Measurements from ENCODE around the gene OR52H1. TPM values are rescaled to one million over a fixed set of nuclear protein-coding genes. Genes with fewer than 3 reads are reported as not detected.

OR52H1 gene
- total RNA-seq = 1 to 10 TPM in 2 of 9 donors, under 1 TPM in 2, not detected in 5; 0.22 to 1.6 (median 0.69) TPM
- not detected for polyA plus RNA-seq
- long read RNA-seq, donor 1 = 0 reads
- long read RNA-seq, donor 2 = 0 reads
- long read RNA-seq, donor 3 = 0 reads
- long read RNA-seq, donor 4 = 0 reads
- long read RNA-seq, donor 5 = 0 reads
- long read RNA-seq, donor 6 = 0 reads
- long read RNA-seq, donor 7 = 0 reads
- long read RNA-seq, donor 8 = 0 reads
- long read RNA-seq, donor 9 = 0 reads
- long read RNA-seq, donor 10 = 0 reads

DNA sequence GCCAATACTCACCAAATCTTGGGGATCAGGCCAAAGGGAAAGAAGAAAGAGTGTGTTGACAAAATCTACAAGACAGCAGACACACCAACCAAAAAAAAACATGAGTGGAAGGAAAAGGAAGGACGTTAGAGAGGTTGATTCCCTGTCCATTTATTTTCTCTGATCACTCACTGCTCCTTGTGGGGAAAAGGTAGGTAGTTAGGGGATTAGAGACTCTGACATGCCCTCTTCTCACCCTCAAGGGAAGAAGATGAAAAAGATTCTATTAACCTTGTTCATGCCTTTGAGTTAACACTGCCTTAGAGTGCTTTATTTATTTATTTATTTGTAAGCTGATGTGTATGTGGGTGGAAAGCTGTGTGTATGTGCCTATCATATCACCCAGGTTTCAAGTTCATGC is at the start of gene OR52H1:
TSS of gene OR52H1 (minus strand) at position 101 of the 400 bp plus-strand sequence. CDS start 3,035 bp downstream, outside the sequence.
- H3K27ac ChIP-seq = no peak within 1 kb of the TSS
- intact Hi-C loops (cut with DNase I) = no loop called here
- no peaks in the 10 kb centered on the region for H3K9me3 ChIP-seq (replicated peaks in 1 of 3)
- H3K4me3 ChIP-seq = no peak within 1 kb of the TSS
- H3K4me1 ChIP-seq (replicated peaks in 1 of 2) = no peaks in the 10 kb centered on the region
- no peaks in the 10 kb centered on the region for H3K36me3 ChIP-seq (replicated peaks in 1 of 2)
- no peak for TF ChIP-seq POLR2A (IDR thresholded peaks at IDR 0.05)
- TF ChIP-seq, protein P1, sequence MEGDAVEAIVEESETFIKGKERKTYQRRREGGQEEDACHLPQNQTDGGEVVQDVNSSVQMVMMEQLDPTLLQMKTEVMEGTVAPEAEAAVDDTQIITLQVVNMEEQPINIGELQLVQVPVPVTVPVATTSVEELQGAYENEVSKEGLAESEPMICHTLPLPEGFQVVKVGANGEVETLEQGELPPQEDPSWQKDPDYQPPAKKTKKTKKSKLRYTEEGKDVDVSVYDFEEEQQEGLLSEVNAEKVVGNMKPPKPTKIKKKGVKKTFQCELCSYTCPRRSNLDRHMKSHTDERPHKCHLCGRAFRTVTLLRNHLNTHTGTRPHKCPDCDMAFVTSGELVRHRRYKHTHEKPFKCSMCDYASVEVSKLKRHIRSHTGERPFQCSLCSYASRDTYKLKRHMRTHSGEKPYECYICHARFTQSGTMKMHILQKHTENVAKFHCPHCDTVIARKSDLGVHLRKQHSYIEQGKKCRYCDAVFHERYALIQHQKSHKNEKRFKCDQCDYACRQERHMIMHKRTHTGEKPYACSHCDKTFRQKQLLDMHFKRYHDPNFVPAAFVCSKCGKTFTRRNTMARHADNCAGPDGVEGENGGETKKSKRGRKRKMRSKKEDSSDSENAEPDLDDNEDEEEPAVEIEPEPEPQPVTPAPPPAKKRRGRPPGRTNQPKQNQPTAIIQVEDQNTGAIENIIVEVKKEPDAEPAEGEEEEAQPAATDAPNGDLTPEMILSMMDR (IDR thresholded peaks at IDR 0.05) = no peak
- DNase-seq = no peak
- no peaks in the 10 kb centered on the region for H3K27me3 ChIP-seq
- 27 to 51% (median 40%) methylated on average over 1 of the region's 1 CpG for WGBS, 4 donors

- Histone ChIP-seq H3K27me3 (no peaks in the 10 kb centered on the region), H3K27ac (no peak overlapping the region), H3K4me3 (no peak overlapping the region), H3K9me3 (replicated peaks in 1 of 3) (no peaks in the 10 kb centered on the region), H3K36me3 (replicated peaks in 1 of 2) (no peaks in the 10 kb centered on the region), H3K4me1 (replicated peaks in 1 of 2) (peaks cover 0 to 13% of the 10 kb centered on the region in 2 donors)
- DNase-seq = no peak
- intact Hi-C loops (cut with DNase I) = loop anchor here in 1 of 2 donors (10.0 kb wide), 1 partner anchor 207 kb away; the partner anchor contains the start of gene OR52N2
- WGBS, 4 donors = 68 to 83% (median 73%) methylated on average over 3 of the region's 3 CpGs
- no peak for TF ChIP-seq POLR2A (IDR thresholded peaks at IDR 0.05)
- TF ChIP-seq, protein P1 (IDR thresholded peaks at IDR 0.05) = no peak
Measured at GRCh38 chr11:5597953-5598352, 49.6 kb upstream of the OR52H1 start.

- Histone ChIP-seq H3K9me3 (replicated peaks in 1 of 3) (no peaks in the 10 kb centered on the region), H3K36me3 (replicated peaks in 1 of 2) (no peaks in the 10 kb centered on the region), H3K4me1 (replicated peaks in 1 of 2) (peaks cover 0 to 13% of the 10 kb centered on the region in 2 donors), H3K27me3 (no peaks in the 10 kb centered on the region), H3K4me3 (peak within 1 kb of the TSS; percentile 20 to 78 (median 37)), H3K27ac (peak within 1 kb of the TSS in 4 of 5 donors; percentile 38 to 86 (median 48))
- intact Hi-C loops (cut with DNase I) = loop anchor here in 1 of 2 donors (10.0 kb wide), 1 partner anchor 208 kb away; the partner anchor contains the start of gene OR52N2
- 6 to 15% (median 11%) methylated on average over 5 to 20 of the region's 20 CpGs for WGBS, 4 donors
- peak; percentile 53 to 79 (median 72) for DNase-seq
- TF ChIP-seq POLR2A (IDR thresholded peaks at IDR 0.05) = peak in 1 of 2 donors; percentile 41
- TF ChIP-seq, protein P1 (IDR thresholded peaks at IDR 0.05) = no peak
Measured at GRCh38 chr11:5596607-5597201, 48.4 kb upstream of the OR52H1 start, which contains the start of gene TRIM6. Gene TRIM6 (plus strand): TSS chr11:5596637. CDS start chr11:5596898, 261 bp downstream.

- TF ChIP-seq POLR2A (IDR thresholded peaks at IDR 0.05) = no peak
- TF ChIP-seq, protein P1 (IDR thresholded peaks at IDR 0.05) = no peak
- intact Hi-C loops (cut with DNase I) = loop anchor here in 1 of 2 donors (10.0 kb wide), 1 partner anchor 212 kb away; the partner anchor contains the start of gene OR52N2
- no peaks in the 10 kb centered on the region for H3K36me3 ChIP-seq (replicated peaks in 1 of 2)
- 40 to 57% (median 47%) methylated on average over 1 of the region's 1 CpG for WGBS, 4 donors
- H3K27ac ChIP-seq = no peak overlapping the region
- H3K4me3 ChIP-seq = no peak overlapping the region
- H3K27me3 ChIP-seq = no peaks in the 10 kb centered on the region
- H3K4me1 ChIP-seq (replicated peaks in 1 of 2) = peaks cover 0 to 6% of the 10 kb centered on the region in 2 donors
- H3K9me3 ChIP-seq (replicated peaks in 1 of 3) = no peaks in the 10 kb centered on the region
- DNase-seq = no peak
Measured at GRCh38 chr11:5593146-5593545, 44.8 kb upstream of the OR52H1 start.
